ENCODE results near the gene DDX25. TPM values are rescaled to one million over a fixed set of nuclear protein-coding genes. Genes with fewer than 3 reads are reported as not detected.

The DDX25 gene
- total RNA-seq, 2 donors from 2014 or later, result 0.32 to 0.38 TPM

- no peaks in the 10 kb centered on the region for H3K27me3 Mint-ChIP-seq (ENCODE audit: low read depth)
- no peak for ATAC-seq (replicated peaks in 1 of 2)
- H3K4me3 Mint-ChIP-seq, result no peak overlapping the region
Observed at GRCh38 chr11:125967515-125967914, 63.2 kb downstream of the DDX25 start.

GRCh38 chr11:125968354-125968753, 64.0 kb downstream of the DDX25 start:
- H3K9me3 Mint-ChIP-seq, result no peaks in the 10 kb centered on the region
- ATAC-seq (replicated peaks in 1 of 2), result no peak
- no peaks in the 10 kb centered on the region for H3K27me3 Mint-ChIP-seq (ENCODE audit: low read depth)
- no peak overlapping the region for H3K4me3 Mint-ChIP-seq
- no peaks in the 10 kb centered on the region for H3K4me1 Mint-ChIP-seq (ENCODE audit: low read depth)
- no peak overlapping the region for H3K27ac Mint-ChIP-seq
- DNase-seq, result no peak
- H3K36me3 Mint-ChIP-seq (ENCODE audit: insufficient read depth in 2 of 2), result no peaks in the 10 kb centered on the region

More at GRCh38 chr11:125967515-125967914, 63.2 kb downstream of the DDX25 start:
- peaks cover 0 to 4% of the 10 kb centered on the region in 2 donors for H3K9me3 Mint-ChIP-seq
- H3K4me1 Mint-ChIP-seq (ENCODE audit: low read depth), result peaks cover 2% of the 10 kb centered on the region
- H3K27ac Mint-ChIP-seq, result no peak overlapping the region
- DNase-seq, result no peak
- H3K36me3 Mint-ChIP-seq (ENCODE audit: insufficient read depth in 2 of 2), result peaks cover 0 to 3% of the 10 kb centered on the region in 2 donors

GRCh38 chr11:125971618-125972017, 67.3 kb downstream of the DDX25 start:
- no peaks in the 10 kb centered on the region for H3K4me1 Mint-ChIP-seq (ENCODE audit: low read depth)
- no peak overlapping the region for H3K4me3 Mint-ChIP-seq
- H3K36me3 Mint-ChIP-seq (ENCODE audit: insufficient read depth in 2 of 2), result no peaks in the 10 kb centered on the region
- H3K27ac Mint-ChIP-seq, result no peak overlapping the region
- no peaks in the 10 kb centered on the region for H3K9me3 Mint-ChIP-seq
- no peak for ATAC-seq (replicated peaks in 1 of 2)
- no peaks in the 10 kb centered on the region for H3K27me3 Mint-ChIP-seq (ENCODE audit: low read depth)
- no peak for DNase-seq

GRCh38 chr11:125974284-125974683, 70.0 kb downstream of the DDX25 start:
- H3K36me3 Mint-ChIP-seq (ENCODE audit: insufficient read depth in 2 of 2), result no peaks in the 10 kb centered on the region
- ATAC-seq (replicated peaks in 1 of 2), result no peak
- no peaks in the 10 kb centered on the region for H3K27me3 Mint-ChIP-seq (ENCODE audit: low read depth)
- H3K27ac Mint-ChIP-seq, result no peak overlapping the region
- H3K4me1 Mint-ChIP-seq (ENCODE audit: low read depth), result no peaks in the 10 kb centered on the region
- no peak overlapping the region for H3K4me3 Mint-ChIP-seq
- H3K9me3 Mint-ChIP-seq, result no peaks in the 10 kb centered on the region
- DNase-seq, result no peak

GRCh38 chr11:125975634-125976033, 71.3 kb downstream of the DDX25 start:
- no peaks in the 10 kb centered on the region for H3K36me3 Mint-ChIP-seq (ENCODE audit: insufficient read depth in 2 of 2)

GRCh38 chr11:125976156-125976555, 71.8 kb downstream of the DDX25 start:
- Mint-ChIP-seq H3K9me3 (no peaks in the 10 kb centered on the region), H3K4me3 (no peak overlapping the region), H3K27ac (no peak overlapping the region), H3K36me3 (ENCODE audit: insufficient read depth in 2 of 2) (no peaks in the 10 kb centered on the region), H3K27me3 (ENCODE audit: low read depth) (no peaks in the 10 kb centered on the region), H3K4me1 (ENCODE audit: low read depth) (no peaks in the 10 kb centered on the region)
- ATAC-seq (replicated peaks in 1 of 2) (no peak), DNase-seq (no peak)

More at GRCh38 chr11:125975634-125976033, 71.3 kb downstream of the DDX25 start:
- no peaks in the 10 kb centered on the region for H3K9me3 Mint-ChIP-seq
- H3K4me1 Mint-ChIP-seq (ENCODE audit: low read depth), result no peaks in the 10 kb centered on the region
- DNase-seq, result no peak
- no peak overlapping the region for H3K27ac Mint-ChIP-seq
- H3K4me3 Mint-ChIP-seq, result no peak overlapping the region
- ATAC-seq (replicated peaks in 1 of 2), result no peak
- H3K27me3 Mint-ChIP-seq (ENCODE audit: low read depth), result no peaks in the 10 kb centered on the region

GRCh38 chr11:125977333-125977732, 73.0 kb downstream of the DDX25 start:
- Mint-ChIP-seq H3K27ac (no peak overlapping the region), H3K4me1 (ENCODE audit: low read depth) (no peaks in the 10 kb centered on the region), H3K36me3 (ENCODE audit: insufficient read depth in 2 of 2) (no peaks in the 10 kb centered on the region), H3K27me3 (ENCODE audit: low read depth) (no peaks in the 10 kb centered on the region), H3K4me3 (no peak overlapping the region), H3K9me3 (no peaks in the 10 kb centered on the region)
- DNase-seq, result no peak
- ATAC-seq (replicated peaks in 1 of 2), result no peak

- H3K36me3 Mint-ChIP-seq (ENCODE audit: insufficient read depth in 2 of 2), result no peaks in the 10 kb centered on the region
- no peak overlapping the region for H3K4me3 Mint-ChIP-seq
- no peak for ATAC-seq (replicated peaks in 1 of 2)
- H3K27ac Mint-ChIP-seq, result no peak overlapping the region
- H3K4me1 Mint-ChIP-seq (ENCODE audit: low read depth), result no peaks in the 10 kb centered on the region
- no peak for DNase-seq
- H3K9me3 Mint-ChIP-seq, result no peaks in the 10 kb centered on the region
- H3K27me3 Mint-ChIP-seq (ENCODE audit: low read depth), result no peaks in the 10 kb centered on the region
Observed at GRCh38 chr11:125978181-125978716, 73.9 kb downstream of the DDX25 start.

Other genes starting within 250 kb of the DDX25 start
- under 1 TPM in 1 of 2 donors, not detected in 1; 0.23 TPM for gene ACRV1, start 223.7 kb upstream of the DDX25 start, total RNA-seq
- not detected for gene PATE1, start 158.2 kb upstream of the DDX25 start, total RNA-seq
- gene PATE2, start 125.7 kb upstream of the DDX25 start, total RNA-seq, result under 1 TPM in 1 of 2 donors, not detected in 1; 0.14 TPM
- not detected for gene PATE3, start 116.4 kb upstream of the DDX25 start, total RNA-seq
- gene PATE4, start 71.2 kb upstream of the DDX25 start, total RNA-seq, result not detected
- gene HYLS1, start 16.8 kb upstream of the DDX25 start, total RNA-seq, result 1 to 10 TPM; 8.9 to 9.7 TPM
- 10 to 100 TPM; 14.0 to 17.5 TPM for gene PUS3, start 1.3 kb upstream of the DDX25 start, total RNA-seq
- not detected for gene VSIG10L2, start 41.5 kb downstream of the DDX25 start, total RNA-seq
- 1 to 10 TPM; 1.3 to 1.9 TPM for gene CDON, start 158.4 kb downstream of the DDX25 start, total RNA-seq

Data from activated T-cell treated with anti-CD3 and anti-CD28 coated beads, Interleukin-2, amount 50 U/mL, for 72 hours (primary cell).